NCI-H345 treated with DMSO at 0.1 percent for 48 hours (cell line): ENCODE results near the gene IQCN.
"Not testable (repeated sequence)": the region's sequence is repeated elsewhere in the genome, so short reads cannot be mapped to it uniquely, and the experiment has no call there.

Source experiments
- DNase-seq: peaks from one replicate; lab custom pipeline; 2025; ENCODE audit not compliant: unreplicated experiment; lab: John Stamatoyannopoulos, UW

Gene IQCN

DNA sequence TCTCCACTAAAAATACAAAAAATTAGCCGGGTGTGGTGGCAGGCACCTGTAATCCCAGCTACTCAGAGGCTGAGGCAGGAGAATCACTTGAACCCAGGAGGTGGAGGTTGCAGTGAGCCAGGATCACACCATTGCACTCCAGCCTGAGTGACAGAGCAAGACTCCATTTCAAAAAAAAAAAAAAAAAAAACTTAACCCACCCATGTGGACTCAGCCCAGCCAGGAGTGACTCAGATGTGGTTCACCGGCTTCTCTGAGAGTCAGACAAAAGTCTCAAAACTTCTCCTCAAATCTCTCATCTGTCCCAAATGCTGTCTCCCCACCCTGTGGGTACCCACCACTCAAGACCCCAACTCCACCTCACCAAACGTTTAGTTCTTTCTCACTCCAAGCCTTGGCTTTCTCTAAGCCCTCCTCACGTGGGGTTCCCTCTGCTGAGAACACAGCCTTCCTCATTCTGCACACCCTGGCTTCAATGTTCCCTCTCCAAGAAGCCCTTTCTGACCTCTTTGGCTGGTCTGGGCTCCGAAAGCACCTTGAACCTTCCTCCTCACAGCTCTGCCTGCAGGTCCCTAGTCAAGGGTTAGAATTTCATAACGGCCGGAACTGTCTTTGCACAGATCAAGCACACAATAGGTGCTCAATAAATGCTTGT is 59.3 kb downstream of the IQCN start:
- no peak for DNase-seq

- DNase-seq: no peak
These were observed 62.6 kb downstream of the IQCN start for GRCh38 chr19:18211683-18212082.

DNA sequence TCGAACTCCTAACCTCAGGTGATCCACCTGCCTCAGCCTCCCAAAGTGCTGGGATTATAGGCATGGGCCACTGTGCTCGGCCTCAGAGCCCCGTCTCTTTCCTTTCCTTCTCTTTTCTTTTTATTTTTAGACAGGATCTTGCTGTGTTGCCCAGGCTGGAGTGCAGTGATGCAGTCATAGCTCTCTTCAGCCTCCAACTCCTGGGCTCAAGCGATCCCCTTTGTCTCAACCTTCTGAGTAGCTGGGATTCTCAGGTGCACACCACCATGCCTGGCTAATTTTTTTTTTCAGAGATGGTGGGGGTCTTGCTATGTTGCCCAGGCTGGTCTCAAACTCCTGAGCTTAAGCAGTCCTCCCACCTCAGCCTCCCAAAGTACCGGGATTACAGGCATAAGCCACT is 64.3 kb downstream of the IQCN start:
- not testable (repeated sequence) for DNase-seq

DNA sequence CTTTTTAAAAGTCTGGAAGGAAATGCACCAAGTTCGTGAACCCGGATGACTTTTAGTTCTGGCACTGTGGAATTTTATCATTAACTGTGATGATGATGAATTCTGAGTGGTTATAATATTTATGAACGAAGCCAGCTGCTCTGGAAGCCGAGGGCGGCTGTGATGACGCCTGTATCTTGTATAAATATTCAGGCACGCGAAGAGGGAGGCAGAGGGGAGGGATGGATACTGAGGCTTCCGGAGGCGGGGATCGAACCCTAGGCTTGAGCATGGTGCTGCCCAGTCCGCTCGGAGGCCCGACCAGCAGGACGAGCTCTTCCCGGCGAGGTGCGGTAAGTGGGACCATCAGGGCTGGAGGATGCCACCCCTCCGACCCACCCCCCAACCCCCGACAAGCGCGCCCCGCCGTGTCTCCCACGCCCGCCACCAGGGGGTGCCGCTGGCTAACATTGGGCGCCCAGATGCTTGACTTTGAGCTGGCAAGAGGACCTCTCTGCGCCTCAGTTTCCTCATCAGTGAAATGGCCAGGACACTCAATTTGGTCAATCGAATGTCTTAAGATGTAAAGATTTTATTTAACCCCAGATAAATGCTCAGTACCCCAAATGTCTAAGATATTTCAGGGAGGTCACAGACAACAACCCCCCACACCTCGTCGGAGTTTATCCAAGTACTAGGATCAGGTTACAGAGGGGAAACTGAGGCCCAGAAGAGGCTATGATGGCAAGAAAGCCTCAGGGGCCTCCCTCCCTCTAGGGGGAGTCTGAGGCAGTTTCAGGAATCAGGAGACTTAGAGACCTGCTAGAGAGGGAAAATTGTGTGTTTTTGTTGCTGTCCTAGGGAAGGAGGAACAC is 65.9 kb downstream of the IQCN start:
- DNase-seq: no peak
